SK-N-DZ (cell line): ENCODE data around the gene TRAPPC12.
"Not testable (repeated sequence)": the region's sequence is repeated elsewhere in the genome, so short reads cannot be mapped to it uniquely, and the experiment has no call there.

Source experiments
- DNase-seq: peaks from one replicate; pipeline ENCODE4 v3.0.0-alpha.2; 2015; ENCODE audit warnings: low spot score

TRAPPC12 gene

DNA sequence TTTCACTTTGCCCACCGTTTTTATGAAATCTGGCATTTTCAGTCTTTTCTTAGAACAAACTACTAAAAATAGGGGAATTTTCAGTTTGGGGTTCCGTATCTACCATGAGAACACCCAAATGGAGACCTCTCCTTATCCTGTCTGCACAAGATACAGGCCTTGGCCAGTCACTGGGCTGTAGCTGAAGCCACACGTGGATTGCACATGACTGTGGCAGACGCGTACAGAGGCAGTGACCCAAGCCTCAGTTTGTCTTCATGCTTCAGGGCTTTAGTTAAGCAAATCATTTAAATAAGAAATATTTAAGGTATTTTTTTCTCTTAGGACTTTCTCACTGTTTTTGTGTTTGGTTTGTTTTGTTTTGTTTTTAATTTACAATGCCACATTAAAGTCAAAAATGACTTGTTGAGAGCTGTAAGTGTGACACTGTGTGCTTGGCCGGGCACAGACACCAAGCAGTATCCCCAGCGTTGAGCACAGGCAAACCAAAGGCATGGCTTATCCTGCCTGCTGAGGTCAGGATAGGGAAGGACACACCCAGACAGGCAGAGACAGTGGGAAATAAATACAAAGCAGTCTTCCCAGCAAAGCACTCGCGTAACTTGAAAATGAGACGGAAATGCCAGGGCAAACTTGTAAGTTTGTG lies 53.3 kb downstream of the TRAPPC12 start:
- no peak for DNase-seq

DNA sequence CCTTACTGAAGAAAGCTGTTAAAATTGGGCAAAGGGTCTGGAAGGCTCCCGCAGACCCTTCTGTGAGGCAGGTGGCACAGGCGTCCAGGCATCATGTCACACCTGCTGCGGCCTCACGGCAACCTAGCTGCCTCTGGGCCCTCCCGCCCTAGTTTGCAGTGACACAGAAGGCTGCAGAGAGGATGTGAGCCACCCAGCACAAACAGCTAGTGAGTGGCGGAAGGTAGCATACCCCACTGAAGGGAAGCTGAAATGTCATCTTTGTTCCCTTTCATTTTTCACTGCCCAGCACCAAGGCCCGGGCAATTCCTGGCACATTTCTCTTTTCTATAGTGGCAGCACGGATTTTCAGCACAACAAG lies 53.8 kb downstream of the TRAPPC12 start:
- no peak for DNase-seq

DNA sequence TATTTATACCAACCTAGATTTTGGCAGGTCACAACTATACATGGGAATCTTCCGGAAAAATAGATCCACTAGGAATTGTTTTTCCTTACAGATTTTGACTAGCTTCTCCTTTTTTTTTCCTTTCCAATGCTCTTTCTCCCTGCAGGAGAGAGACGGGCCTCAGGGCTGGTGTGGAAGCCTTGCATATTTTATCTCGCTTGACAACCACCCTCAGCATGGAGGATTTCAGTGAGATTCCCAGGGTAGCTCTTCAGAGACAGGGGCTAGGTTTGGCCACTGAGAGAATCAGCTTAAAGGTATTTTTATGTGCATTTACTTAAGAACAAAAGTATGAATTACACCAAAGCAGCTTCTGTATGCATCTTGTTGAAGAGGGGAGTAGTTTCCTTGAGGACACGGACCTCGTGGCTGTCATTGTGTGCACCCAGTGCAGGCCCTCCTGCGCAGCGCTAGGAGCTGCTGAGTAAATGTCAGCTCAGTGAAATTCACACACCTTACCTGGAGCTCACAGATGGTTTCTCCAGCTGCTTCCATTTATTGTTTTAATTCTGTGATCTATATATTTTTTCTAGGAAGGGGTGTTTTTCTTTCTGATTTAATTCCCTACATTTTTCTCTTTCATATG lies 54.4 kb downstream of the TRAPPC12 start:
- DNase-seq: no peak

DNA sequence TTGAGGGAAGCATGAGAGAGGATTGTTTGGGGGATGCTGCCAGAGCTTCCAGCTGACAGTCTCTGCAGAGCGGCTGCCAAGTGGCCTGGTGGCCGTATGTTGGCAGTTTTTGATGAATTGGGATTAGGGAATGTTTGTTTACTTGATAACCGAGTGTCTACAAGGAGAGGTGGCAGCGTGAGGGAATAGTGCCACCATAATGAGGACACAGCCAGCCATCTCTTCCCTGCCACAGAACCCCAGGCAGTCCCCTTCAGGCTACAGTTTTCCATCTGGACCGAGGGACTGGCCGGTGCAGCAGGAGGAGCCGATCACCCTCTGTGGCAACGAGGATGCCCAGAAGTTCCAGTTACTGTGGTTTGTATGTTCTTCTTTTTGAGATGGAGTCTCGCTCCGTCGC lies 55.2 kb downstream of the TRAPPC12 start:
- no peak for DNase-seq

DNA sequence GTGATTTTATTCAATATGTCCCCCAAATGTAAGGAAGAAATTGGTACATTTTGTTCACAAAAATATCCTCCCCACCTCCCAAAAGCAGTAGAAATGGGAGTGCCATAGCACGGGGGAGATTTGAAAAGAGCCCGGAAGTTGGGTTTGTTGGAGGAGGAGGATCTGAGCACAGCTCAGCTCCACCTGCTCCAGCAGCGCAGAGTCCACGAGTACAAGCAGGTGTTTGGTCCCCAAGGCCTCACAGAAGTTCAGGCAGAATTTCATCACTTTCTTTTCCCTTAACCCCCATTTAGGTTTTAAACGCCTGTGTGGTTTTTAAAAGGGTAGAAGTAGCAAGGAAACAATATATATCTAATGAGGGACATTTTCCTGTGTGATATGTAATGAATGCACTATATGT lies 56.0 kb downstream of the TRAPPC12 start:
- DNase-seq: no peak

DNA sequence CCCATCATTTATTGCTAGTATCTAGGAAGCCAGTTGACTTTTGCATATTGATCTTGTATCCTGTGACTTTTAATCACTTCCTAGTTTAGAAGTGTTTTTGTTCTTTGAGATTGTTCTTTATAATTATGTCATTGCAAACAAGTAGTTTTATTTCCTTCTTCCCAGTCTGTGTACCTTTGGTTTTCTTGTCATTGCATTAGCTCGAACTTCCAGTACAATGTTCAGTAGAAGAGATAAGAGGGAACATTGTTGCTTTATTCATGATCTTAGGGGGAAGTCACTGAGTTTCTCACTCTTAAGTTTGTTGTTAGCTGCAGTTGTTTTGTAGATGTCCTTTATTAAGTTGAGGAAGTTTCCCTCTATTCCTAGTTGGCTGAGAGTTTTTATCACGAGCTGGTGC lies 61.0 kb downstream of the TRAPPC12 start:
- no peak for DNase-seq

DNA sequence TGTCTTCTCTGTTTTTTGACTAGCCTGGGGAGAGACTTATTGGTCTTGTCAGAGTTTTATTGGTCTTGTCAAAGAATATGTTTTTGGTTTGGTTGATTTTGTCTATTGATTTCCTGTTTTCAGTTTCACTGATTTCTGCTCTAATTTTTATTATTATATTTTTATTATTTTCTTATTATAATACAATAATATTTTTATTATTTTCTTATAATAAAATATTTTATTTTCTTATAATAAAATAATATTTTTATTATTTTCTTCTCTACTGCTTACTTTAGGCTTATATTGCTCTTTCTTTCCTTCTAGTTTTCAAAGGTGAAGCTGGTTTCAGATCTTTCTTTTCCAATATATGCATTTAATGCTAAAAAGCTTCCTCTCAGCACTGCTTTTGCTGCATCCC lies 62.0 kb downstream of the TRAPPC12 start:
- DNase-seq: no peak

DNA sequence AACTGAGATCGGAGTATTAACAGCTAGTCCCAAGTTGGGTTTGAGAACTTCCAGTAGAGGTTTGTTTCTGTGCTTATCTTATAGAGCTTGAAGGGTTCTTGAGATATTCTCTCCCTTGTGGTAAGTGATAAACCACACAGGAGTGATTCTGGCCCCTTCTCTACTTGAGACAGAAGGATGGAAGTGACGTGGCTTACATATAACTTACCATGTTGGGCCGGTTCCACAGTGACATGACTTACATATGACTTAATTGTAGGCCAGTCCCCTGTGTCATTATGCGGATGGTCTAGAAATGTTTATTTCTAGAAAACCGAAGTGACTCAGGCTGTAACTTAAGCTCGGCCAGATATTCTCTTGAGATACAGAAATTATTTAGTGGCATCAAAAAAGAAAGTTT lies 62.7 kb downstream of the TRAPPC12 start:
- DNase-seq: no peak

DNA sequence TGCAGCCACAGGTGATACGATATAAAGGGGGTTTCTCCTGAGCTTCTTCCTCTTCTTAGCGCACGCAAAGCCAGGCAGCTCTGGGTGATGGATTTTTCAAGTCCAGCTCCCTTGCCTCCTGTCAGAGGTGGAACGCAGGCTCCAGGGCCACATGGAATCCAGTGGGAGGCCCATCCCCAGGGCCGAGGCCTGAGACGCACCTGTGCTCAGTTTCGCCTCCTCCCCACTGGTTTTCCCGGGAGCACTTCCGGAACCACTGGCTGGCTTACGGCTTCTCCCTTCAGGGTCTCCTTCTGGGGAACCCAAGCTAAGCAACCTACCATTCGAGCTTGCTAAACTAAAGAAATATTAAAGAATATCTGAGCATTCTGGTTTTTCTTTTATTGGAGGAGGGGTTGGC lies 63.6 kb downstream of the TRAPPC12 start:
- DNase-seq: no peak

DNA sequence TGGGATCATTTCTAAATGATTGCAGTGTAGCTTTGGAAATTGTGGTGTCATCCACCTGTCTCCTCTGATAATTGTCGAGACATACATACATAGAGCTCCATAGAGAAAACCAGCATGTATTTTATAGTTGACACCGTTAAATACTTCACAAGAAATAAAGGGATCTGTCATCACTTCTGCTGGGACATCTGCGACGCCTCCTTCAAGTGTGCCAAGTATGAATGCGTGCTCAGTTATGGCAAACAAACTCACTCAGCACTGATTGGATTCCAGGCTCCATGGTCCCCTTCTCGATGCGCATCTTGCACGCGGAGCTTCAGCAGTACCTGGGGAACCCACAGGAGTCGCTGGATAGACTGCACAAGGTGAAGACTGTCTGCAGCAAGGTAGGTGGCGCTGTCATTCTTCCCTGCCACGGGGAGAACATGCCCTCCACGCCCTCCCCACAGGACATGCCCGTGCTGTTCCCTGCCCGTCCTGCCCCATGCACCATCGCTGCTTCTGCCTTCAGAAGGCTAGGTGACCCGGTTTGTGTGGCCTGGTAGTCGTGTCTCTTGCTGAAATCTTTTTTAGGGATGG lies 64.1 kb downstream of the TRAPPC12 start:
- DNase-seq: no peak

DNA sequence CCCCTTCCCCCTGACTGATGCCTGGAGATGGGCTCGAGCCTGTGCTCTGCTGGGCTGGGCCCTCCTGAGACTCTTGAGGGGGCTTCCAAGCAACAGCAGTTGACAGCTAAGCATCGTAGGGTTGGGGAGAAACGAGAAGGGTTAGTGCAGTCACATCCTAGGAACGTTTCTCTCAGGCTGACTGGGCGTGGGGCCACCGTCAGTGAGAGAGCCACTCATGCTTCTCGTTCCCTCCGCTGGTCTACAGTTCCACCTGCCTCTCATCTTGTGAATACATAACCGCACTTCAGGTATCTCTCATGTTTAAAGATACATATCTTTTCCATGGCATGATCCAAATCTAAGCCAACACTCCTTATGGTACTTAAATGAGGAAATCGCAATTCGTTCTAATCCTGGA lies 66.4 kb downstream of the TRAPPC12 start:
- DNase-seq: no peak

DNA sequence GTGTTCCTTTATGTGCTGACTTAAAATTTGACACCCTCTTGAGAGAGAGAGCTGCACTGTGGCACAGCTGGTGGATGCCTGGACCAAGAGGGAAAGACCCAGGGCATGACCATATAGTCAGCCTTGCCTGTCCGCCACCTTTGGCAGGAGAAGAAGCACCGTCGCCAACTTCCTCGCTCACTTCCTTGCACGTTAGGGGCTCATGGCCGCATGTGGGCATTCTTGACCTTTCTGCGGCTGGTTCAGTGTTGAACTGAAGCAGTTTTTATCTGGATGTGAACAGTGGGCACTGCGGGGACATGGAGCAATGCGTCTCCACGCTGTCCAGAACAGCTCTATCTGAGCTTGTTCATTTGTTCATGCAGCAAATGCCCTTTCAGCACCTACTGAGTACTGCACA lies 66.9 kb downstream of the TRAPPC12 start:
- DNase-seq: no peak

DNA sequence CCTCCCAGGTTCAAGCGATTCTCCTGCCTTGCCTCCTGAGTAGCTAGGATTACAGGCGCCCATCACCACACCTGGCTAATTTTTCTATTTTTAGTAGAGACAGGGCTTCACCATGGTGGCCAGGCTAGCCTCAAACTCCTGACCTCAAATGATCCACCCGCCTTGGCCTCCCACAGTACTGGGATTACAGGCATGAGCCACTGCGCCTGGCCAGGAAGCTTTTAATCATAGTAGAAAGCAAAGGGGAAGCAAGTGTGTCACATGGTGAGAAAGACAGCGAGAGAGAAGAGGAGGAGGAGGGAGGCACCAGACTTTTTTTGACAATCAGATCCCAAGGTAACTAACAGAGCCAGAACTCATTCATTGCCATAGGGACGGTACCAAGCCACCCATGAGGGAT lies 67.7 kb downstream of the TRAPPC12 start:
- DNase-seq: not testable (repeated sequence)

DNA sequence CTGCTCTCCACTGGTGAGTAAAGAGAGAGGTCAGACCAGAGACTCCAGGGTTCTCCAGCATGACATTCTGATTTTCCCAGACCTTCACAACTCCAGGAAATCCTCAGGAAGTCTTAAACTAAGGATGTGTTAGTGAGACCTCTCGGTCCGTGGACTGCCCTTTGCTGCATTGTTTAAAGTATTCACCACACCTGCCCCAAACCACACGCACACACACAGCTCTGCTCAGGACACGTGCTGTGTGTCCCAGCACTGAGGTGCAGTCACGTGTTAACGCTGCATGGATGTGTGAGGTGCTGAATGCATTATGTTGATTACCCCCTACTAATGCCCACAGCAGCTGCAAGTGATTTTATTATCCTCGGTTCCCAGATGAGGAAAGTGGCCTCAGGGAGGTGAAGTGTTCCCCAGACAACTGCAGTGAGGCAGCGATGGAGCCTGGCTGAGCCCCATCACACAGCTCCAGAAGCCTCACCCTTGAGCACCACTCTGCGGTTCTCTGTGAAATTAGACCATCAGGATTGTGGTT lies 68.4 kb downstream of the TRAPPC12 start:
- DNase-seq: no peak

DNA sequence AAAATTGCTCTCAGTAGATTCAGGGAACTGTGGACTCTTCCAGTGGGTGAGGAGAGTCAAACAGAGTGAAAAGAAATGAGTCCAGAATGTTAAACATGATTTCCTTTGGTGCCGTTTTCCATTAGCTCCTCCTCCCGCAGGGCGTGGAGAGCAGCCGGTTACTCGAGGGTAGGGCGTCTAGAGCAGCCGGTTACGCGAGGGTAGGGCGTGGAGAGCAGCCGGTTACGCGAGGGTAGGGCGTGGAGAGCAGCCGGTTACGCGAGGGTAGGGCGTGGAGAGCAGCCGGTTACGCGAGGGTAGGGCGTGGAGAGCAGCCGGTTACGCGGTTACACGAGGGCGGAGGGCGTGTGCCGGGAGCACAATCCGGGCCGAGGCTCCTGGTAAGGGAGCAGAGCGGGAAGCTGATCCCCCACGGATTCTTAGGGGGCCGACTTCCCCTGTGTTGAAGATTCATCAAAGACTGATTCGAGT lies 69.0 kb downstream of the TRAPPC12 start:
- not testable (repeated sequence) for DNase-seq

DNA sequence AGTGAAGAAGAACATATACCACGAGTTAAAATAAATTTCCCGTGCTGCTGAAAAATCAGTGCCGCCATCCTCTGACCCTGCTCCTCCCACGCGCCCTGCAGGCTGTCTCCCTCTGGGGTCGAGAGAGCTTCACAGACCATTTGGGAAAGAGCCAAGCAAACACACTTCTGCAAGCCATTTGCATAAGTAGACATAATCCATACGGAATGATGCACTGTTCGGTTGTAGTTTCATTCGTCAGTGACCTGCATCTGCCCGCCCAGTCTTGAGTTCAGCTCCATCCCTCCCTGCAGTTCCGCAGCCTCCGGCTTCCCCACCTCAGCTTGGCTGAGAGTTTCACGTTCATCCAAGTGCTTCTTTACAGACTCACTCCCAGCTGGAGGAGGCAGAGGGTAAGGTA lies 69.6 kb downstream of the TRAPPC12 start:
- no peak for DNase-seq

DNA sequence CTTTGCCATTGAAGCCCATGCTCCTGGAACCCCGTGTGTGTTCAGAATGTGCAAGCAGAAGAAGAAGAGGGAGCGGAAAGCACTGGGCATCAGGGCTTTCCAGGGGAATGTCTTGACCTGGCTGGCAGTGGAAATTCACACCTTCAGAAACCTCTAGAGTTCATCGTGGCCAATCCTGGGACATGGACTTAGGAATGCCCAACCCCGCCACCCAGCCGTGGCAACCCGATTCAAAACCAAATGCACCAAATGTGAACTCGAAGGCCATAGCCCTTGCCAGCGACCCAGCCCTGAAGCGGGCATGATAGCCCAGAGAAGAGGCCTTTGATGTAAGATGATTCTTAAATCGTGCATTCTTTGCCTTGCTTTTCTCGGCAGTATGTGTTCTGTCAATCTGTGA lies 70.4 kb downstream of the TRAPPC12 start:
- no peak for DNase-seq

DNA sequence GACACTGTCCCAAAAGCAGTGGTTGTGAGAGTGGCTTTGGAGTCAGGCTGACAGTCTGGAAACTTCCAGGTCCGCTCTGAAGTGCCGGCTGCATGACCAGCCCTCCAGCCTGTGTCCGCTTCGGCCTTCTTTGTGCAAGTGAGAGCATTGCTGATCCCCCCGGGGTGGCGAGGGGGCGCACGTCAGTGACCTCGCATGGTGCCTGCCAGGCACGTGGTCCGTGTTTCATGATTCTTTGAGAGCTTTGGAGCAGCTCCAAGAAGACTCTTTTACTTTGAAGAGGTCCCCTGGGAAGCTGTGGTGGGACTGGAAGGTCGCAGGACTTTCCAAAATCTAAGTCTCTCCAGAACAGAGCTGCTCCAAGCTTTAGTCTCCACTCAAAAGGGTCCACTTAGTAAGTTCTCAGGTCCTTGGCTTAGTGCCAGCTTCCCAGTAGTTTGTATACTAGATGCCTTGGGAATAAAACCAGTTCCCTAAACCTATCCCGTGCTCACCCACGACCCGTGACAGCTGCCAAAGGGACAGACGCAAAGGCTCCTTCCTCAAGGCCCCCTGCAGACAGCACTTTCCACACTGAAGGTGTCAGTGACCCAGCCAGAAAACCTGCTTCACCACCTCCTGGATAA lies 71.0 kb downstream of the TRAPPC12 start:
- DNase-seq: no peak

DNA sequence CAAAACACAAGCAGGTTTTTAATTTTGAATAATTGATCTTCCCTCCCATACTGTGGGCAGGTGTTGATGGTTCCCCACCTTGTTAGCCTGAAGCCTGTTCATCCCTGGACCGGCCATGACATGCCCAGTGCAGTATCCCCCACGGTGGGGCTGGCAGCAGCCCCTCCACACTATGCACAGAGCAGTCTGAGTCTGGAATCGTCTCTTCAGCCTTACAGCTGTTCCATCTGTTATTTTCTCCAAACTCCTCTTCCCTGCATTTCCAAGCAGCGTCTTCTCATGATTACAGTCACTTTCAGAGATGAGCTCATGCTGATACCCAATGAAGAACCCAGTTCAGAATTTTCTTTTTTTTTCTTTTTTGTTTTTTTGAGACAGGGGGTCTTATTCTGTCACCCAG lies 71.7 kb downstream of the TRAPPC12 start:
- no peak for DNase-seq

DNA sequence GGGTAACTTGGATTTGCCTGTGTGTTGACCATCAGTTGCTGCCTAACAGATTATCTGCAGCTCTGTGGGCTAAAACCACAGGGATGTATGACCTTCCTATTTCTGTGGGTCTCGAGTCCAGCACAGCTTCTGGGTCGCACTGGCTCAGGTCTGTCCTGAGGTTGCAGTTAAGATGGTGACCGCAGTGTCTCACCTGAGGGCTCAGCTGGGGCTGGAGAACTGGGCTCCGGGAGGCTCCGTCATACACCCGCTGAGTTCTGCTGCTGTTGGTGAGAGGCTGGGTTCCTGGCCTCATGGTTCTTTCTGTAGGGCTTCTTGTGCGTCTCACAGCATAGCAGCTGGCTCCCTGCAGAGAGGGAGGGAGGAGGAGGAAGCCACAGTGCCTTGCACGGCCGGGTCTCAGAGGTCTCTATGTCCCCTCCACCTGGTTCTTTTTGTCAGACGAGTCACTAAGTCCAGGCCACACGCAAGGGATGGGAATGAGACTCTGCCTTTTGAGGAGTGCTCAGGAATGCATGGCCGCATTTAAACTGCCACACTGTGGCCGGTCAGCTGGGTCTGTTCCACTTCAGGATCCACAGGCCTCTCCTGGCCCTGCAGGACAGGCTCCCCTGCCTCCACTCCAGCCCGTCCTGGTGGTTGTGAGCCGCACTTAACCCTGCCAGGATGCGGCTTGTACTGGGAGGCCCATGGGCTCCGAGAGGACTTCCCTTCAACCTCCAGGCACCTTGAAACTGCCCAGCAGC lies 72.6 kb downstream of the TRAPPC12 start:
- DNase-seq: no peak

DNA sequence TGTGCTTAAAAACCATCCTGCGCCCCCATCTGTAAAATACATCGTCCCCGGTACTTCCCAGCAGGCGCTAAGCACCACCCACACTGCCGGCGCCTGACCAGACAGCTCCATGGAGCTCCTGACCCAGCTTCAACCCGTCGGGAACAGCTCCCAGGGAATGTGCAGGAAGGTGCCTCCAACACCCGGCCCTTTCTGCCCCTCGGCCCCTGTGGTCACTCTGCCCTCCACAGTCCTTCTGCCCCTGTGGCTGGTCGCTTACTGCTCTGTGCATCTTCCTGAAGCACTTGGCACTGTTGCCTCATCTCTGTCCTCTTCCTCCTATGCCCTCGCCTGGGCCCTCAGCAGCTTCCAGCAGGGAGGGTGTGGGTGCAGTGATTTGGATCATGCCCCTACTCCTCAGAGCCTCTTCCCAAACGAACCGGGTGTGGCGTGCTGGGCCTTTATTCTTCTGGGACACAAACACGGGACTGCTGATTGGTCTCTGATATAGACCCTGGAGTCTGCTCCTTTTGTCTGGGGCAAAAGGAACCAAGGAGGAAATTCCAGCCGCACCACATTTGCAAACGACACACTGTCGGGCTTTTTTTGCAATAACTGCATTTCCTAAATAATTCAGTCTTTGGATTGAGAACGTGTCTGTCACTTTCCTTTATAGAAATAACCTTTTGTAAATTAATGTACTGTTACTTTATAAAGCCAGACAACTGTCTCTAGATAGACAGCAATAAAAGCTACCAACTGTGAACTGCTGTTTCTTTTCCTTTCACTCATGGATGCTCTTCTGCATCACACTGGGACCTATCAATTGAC lies 73.9 kb downstream of the TRAPPC12 start:
- no peak for DNase-seq
